GM12865 (cell line): ENCODE results near the gene ZNF14.

Experiments used
- DNase-seq: peaks from one replicate; pipeline ENCODE4 v3.0.0; 2010; ENCODE audit warnings: low read depth
- H3K4me3 ChIP-seq: 2 replicates; pipeline ENCODE4 v1.5.1; 2011; ENCODE audit warnings: mild to moderate bottlenecking, low read depth, low read length, control low read depth
- CTCF ChIP-seq: IDR thresholded peaks from 2 replicates; pipeline ENCODE4 v1.5.1; 2011; ENCODE audit warnings: low read length, control low read depth, low read depth, inconsistent platforms; ENCODE audit not compliant: insufficient read depth; ENCODE audit errors: missing control alignments

ZNF14 gene

DNA sequence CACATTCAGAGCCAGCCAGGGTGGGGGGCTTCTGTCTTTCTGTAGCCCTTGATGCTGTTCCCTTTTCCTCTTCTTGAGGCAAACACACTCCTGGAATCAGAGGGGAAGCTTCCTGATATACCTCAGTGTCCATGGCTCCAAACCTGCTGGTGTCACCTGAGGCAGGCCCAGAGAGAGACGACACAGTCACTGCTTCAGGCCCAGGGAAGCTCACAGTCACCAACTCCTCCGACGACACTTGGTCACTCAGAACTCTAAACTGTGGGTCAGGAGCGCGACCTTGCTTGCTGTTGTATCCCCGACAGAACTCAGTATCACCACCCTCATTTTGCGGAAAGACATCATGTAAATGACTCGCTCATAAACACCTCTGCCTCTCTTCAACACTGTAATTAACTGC lies 70.6 kb downstream of the ZNF14 start:
- peak; percentile 46 for DNase-seq
- TF ChIP-seq CTCF, result no peak
- H3K4me3 ChIP-seq, result peak overlapping the region; percentile 65

DNA sequence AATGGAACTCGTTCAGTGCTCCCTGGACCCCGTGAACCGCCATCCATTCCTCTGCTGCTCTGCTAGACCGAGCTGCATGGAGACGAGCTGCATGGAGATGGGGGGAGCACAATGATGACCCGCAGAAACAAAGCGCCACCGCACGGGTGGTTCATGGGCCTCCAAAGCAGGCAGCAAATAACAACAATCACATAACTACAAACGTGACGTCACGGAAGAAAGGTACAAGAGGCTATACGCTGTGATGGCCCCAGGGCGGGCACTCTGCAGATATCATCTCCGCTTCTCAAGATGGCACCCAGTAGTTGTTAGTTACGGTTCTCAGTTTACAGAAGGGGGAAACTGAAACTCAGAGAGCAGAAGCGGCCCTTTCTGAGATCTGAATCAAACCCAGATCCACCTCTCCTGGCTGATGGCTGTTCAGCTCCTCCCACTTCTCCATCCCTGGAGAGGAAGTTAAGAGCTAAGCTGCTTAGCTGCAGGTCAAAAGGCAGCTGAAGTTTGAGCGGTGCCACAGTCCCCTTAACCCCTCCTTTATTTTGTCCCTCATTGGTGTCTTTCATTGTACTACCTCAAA lies 71.1 kb downstream of the ZNF14 start:
- no peak for TF ChIP-seq CTCF
- H3K4me3 ChIP-seq, result peak overlapping the region; percentile 65
- DNase-seq, result peak; percentile 97

- H3K4me3 ChIP-seq, result peak overlapping the region; percentile 65
- DNase-seq, result no peak
- no peak for TF ChIP-seq CTCF
Observed at GRCh38 chr19:19661141-19661674, 71.7 kb downstream of the ZNF14 start.
